HG03439 (cell line): Measurements from ENCODE around the gene RANGRF.

ENCODE experiments used
- ATAC-seq: cut with Tn5 transposase; IDR thresholded peaks from one replicate; pipeline ENCODE4 v1.9.1; 2021; ENCODE audit warnings: mild to moderate bottlenecking, moderate library complexity; ENCODE audit not compliant: unreplicated experiment

Gene RANGRF

GRCh38 chr17:8273884-8274444, 14.5 kb upstream of the RANGRF start:
- no peak for ATAC-seq

DNA sequence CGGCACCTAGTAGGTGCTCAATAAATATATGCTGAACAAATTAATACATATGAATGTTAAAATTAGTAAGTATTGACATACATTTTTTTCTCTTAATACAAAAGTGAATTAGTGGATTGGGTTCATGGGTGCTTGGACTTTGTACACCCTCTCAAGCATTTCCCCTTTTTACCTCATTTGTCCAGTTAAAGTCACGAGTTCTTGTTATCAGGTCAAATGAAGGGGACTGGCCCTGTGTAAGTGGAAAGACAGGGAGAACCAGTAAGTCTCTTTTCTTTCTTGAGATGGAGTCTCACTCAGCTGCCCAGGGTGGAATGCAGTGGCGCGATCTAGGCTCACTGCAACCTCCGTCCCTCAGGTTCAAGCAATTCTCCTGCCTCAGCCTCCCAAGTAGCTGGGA, 13.7 kb upstream of the RANGRF start:
- no peak for ATAC-seq

- ATAC-seq, result no peak
Observed at GRCh38 chr17:8275421-8276290, 12.8 kb upstream of the RANGRF start.

DNA sequence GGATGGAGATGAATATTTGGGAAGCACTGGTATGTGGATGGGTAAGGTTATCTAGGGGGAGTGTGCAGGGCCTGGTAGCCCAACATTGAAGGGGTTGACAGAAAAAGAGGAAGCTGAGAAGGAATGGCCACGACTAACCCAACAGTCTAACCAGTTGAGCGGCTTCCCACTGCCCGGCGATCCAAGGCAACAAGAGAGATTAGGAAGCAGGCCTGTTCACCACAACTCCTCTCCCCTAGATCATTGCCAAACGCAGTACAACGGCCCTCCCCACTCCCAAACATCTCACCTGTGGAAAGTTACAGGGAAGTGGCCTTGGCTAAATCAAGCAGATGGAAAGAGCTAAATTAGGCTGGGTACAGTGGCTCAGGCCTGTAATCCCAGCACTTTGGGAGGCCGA, 11.2 kb upstream of the RANGRF start:
- ATAC-seq, result no peak

- ATAC-seq, result no peak
Observed at GRCh38 chr17:8282345-8282744, 6.1 kb upstream of the RANGRF start.

- no peak for ATAC-seq
Observed at GRCh38 chr17:8283356-8283755, 5.1 kb upstream of the RANGRF start.

DNA sequence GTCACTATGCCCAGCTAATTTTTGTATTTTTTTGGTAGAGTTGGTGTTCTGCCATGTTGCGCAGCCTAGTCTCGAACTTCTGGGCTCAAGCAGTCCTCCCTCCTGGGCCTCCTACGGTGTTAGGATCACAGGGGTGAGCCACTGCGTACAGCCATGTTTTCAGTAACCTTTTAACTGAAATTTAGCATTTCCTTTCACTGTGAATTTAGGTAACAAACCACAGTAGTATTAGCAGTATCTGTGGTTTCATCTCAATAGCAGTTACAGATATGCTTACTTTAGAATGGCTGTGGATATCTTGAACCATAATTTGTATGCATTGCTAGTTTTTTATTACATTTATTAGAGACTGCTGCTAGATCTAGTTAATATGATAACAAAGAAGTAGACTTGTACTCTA, 4.3 kb upstream of the RANGRF start:
- no peak for ATAC-seq

DNA sequence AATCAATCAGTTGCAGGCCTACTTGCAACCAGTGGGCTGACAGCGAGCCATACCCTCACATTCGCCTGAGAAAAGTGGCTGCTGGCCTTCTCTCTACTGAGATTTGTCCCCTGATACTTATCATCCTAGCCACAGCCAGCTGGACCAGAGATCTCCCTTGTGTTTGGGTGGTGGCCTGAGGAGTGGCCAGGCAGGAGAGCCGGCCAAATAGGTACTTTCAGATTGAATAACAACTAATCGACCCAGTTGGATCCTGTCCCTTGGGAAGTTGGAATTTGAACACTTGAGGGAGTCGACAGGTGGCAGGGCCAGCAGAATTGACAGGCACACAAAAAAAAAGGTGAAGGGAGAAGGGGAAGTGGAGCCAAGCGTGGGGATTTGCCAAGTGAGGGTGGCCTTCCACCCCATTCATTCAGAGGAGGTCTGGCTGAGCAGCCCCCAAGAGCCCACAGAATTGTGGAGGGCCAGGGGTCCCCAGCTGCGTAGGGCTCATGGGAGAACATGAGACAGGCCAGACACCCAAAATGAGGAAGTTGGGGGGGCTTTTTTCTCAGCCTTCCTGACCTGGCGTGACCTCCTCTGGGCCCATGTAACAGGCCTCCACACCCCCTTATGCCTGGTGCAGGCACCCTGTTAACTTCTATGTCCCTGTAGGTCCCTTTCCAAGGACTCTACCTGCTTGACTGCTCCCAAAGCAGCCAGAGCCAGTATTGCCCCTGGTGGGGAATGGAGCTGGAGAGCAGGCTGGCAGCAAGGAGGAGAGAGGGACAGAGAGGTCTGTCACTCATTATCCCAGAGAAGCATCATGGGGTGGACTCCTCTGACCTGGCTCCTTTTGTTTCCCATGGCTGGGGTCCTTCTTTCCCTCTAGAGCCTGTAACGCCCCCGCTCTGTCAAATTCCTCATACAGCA, 2.9 kb upstream of the RANGRF start:
- ATAC-seq, result no peak

GRCh38 chr17:8287651-8288335, 677 bp upstream of the RANGRF start:
- no peak for ATAC-seq

- ATAC-seq, result no peak
Observed at GRCh38 chr17:8289103-8289397, 580 bp downstream of the RANGRF start.

- ATAC-seq, result no peak
Observed at GRCh38 chr17:8290043-8290442, 1.6 kb downstream of the RANGRF start.

DNA sequence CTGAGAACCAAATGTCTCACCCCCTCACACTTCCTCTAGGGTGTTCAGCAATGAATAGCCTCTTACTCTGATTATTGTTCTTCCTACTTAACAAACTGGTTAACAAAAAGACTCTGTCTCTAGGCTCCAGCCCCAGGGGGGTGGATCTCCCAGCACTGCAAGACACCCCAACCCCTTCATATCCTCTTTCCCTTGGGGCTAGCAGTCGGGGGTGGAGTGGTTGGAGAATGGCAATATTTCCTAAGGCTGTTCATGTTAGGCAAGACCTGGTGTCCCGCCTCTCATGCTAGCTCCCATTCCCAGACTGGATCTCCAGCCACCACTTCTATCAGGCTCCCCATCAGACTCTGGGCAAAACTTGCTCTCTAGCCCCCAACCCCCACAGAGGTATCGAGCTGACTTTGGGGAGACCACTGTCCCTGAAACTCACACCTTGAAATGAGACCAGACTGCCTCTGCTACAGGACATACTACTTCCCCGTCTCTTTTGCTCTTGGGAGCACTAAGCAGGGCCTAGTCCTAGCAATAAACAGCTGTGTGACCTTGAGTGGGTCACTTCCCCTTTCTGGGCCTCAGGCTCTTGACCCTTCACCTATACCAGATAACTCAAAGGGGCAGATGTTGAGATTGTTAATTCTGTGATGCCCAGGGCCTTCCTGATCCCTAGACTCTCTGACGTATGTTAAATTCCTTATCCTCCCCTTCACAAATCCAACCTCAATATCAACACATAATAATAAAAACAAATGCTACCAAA, 4.3 kb downstream of the RANGRF start:
- ATAC-seq, result no peak

- ATAC-seq, result no peak
Observed at GRCh38 chr17:8294361-8294760, 5.9 kb downstream of the RANGRF start.

DNA sequence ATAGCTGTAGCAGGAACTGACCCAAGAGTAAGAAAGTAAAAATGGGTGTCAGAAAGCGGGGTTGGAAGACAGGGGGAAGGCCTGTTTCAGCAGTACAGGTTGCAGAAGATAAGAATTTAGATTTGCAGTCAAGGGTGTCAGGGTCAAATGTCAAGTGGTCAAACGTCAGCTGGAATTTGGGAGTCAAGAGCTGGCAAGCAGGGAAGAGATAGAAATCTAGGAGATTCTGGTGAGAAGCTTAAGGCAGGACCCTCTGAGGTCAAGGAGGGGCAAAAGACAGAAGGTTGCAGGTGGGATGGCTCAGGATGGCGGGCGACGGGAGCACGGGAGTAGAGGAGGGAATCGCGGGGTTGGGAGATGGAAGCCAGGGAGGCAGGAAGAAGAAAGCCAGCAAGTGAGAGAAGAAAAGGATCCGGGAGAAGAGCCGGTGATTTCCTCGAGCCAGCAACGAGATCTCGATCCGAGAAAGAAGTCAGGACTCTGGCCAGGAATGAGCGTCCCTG, 6.4 kb downstream of the RANGRF start:
- no peak for ATAC-seq

DNA sequence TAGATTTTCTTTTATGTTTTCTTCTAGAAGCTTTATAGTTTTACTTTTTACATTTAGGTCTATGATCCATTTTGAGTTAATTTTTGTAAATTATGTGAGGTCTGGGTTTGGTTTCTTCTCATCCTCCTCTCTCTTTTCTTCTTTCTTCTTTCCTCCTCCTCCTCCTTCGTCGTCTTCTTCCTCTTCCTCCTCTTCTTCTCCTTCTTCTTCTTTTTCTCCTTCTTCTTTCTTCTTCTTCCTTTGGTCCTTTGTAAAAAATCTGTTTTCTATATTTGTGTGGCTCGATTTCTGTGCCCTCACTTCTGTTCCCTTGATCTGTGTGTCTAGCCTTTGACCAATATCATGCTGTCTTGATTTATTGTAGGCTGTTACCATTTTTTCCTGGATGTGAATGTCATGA, 11.8 kb downstream of the RANGRF start:
- ATAC-seq, result no peak

DNA sequence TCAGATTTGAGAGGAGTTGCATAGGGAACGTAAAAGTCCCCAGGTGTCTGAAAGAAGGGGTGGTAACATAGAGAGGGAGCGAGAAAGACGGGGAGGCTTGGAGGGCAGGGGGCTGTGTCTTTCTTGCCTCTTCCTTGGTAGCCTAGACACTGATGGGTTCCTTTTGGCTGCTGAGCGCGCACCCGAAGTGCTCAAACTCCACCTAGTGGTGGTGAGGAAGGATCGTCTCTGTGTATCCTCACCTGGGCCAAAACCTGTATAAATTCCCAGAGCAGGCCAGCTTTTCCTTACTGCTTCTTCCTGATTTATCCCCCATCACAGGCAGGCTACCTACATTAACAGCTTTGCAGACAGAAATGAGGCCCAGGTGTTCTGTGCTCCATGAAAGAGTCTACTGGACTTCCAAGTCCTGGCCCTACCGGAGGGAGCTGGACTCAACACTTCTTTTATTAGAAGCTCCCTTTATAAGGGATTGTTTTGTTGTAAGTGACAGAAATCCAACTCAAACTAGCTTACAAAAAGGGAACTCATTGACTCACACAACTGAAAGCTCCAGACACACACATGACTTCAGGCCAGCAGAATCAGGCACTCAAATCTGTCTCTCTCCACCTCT, 12.3 kb downstream of the RANGRF start:
- ATAC-seq, result peak; percentile 71

- ATAC-seq, result no peak
Observed at GRCh38 chr17:8310601-8311123, 22.2 kb downstream of the RANGRF start.

- ATAC-seq, result no peak
Observed at GRCh38 chr17:8311131-8311790, 22.8 kb downstream of the RANGRF start.

GRCh38 chr17:8312251-8312650, 23.8 kb downstream of the RANGRF start:
- no peak for ATAC-seq
